SK-N-SH (cell line): ENCODE data around the gene LPIN1. TPM values are rescaled to one million over a fixed set of nuclear protein-coding genes. Genes with fewer than 3 reads are reported as not detected.

ENCODE experiments used
- CTCF ChIA-PET: fragments of 300-600, 350-600 bp; formaldehyde crosslinking; extraction: SDS; loops from one replicate; lab custom pipeline; 2021; lab: Yijun Ruan, JAX
- POLR2A ChIA-PET: fragments of 350-600 bp; sonication (Branson Sonifier 250); formaldehyde crosslinking; extraction: SDS; loops from one replicate; lab custom pipeline; 2020; ENCODE audit warnings: antibody characterized with exemption, inconsistent platforms; lab: Yijun Ruan, JAX
- DNase-seq: peaks from one replicate; pipeline ENCODE4 v3.0.0; 2012
- H2AFZ ChIP-seq: fragments of 200-600 bp; sonication (generic); 2 replicates; pipeline ENCODE4 v1.8.1; 2016; ENCODE audit warnings: antibody characterized with exemption, mild to moderate bottlenecking, low read depth
- H3F3A ChIP-seq: fragments of 200-600 bp; sonication (generic); replicated peaks from 2 replicates; pipeline ENCODE3; 2016; ENCODE audit warnings: antibody characterized with exemption, mild to moderate bottlenecking; ENCODE audit not compliant: insufficient read depth
- H3K27ac ChIP-seq, 2 experiments: fragments of 200-500 bp in 1 of 2; fragments of 200-600 bp in 1 of 2; sonication (Bioruptor generic) in 1 of 2; sonication (generic), shearing (Covaris generic) in 1 of 2; 2 replicates each; pipeline versions ENCODE4 v1.5.1 to v1.6.1; 2014 to 2016; ENCODE audit warnings: low read depth in 2 of 2, inconsistent platforms in 1 of 2, low read length in 1 of 2, mild to moderate bottlenecking in 1 of 2, mixed read lengths in 1 of 2
- H3K27me3 ChIP-seq: fragments of 200-600 bp; sonication (generic), shearing (Covaris generic); 2 replicates; pipeline ENCODE4 v1.6.1; 2016; ENCODE audit warnings: mixed run types; ENCODE audit not compliant: insufficient read depth
- H3K36me3 ChIP-seq, 2 experiments: fragments of 200-500 bp in 1 of 2; fragments of 200-600 bp in 1 of 2; sonication (Bioruptor generic) in 1 of 2; sonication (generic) in 1 of 2; replicated peaks in 1 of 2; 2 replicates each; pipeline versions ENCODE3 to v1.5.1; 2014 to 2016; ENCODE audit warnings: low read length in 1 of 2, mild to moderate bottlenecking in 1 of 2; ENCODE audit not compliant: insufficient read depth in 2 of 2, control insufficient read depth in 1 of 2
- H3K4me1 ChIP-seq, 2 experiments: fragments of 200-500 bp in 1 of 2; fragments of 200-600 bp in 1 of 2; sonication (Bioruptor generic) in 1 of 2; sonication (generic), shearing (Covaris generic) in 1 of 2; 2 replicates each; pipeline versions ENCODE4 v1.5.1 to v1.6.1; 2014 to 2016; ENCODE audit warnings: low read depth in 1 of 2, low read length in 1 of 2, mixed run types in 1 of 2; ENCODE audit not compliant: insufficient read depth in 2 of 2, control insufficient read depth in 1 of 2
- H3K4me2 ChIP-seq: fragments of 200-600 bp; sonication (generic), shearing (Covaris generic); 2 replicates; pipeline ENCODE4 v1.6.1; 2017; ENCODE audit warnings: mixed run types
- H3K4me3 ChIP-seq, 2 experiments: fragments of 200-500 bp in 1 of 2; fragments of 200-600 bp in 1 of 2; sonication (Bioruptor generic) in 1 of 2; sonication (generic), shearing (Covaris generic) in 1 of 2; 2 replicates each; pipeline versions ENCODE4 v1.5.1 to v1.8.1; 2014 to 2016; ENCODE audit warnings: low read depth in 2 of 2, inconsistent platforms in 1 of 2, low read length in 1 of 2, mild to moderate bottlenecking in 1 of 2, mixed read lengths in 1 of 2, moderate library complexity in 1 of 2
- H3K79me2 ChIP-seq: fragments of 200-600 bp; sonication (generic); 2 replicates; pipeline ENCODE4 v1.8.1; 2017; ENCODE audit warnings: mild to moderate bottlenecking; ENCODE audit not compliant: insufficient read depth
- H3K9ac ChIP-seq: fragments of 200-600 bp; sonication (generic); 2 replicates; pipeline ENCODE4 v1.6.1; 2017; ENCODE audit warnings: mixed run types
- H3K9me2 ChIP-seq: fragments of 200-600 bp; sonication (generic); 2 replicates; pipeline ENCODE4 v1.6.1; 2017; ENCODE audit warnings: mixed run types
- H3K9me3 ChIP-seq: fragments of 200-600 bp; sonication (generic); 2 replicates; pipeline ENCODE4 v1.6.1; 2017; ENCODE audit warnings: mixed run types, mild to moderate bottlenecking, moderate library complexity
- H4K20me1 ChIP-seq: fragments of 200-600 bp; sonication (generic); 2 replicates; pipeline ENCODE4 v1.6.1; 2017; ENCODE audit warnings: mild to moderate bottlenecking, mixed run types; ENCODE audit not compliant: insufficient read depth
- CHD2 ChIP-seq: fragments of 150-350 bp; IDR thresholded peaks from 2 replicates; pipeline ENCODE4 v1.6.1; 2018; ENCODE audit warnings: low read length; ENCODE audit not compliant: partially characterized antibody
- ELF1 ChIP-seq: IDR thresholded peaks from 2 replicates; pipeline ENCODE4 v1.4.0; 2012
- EZH2phosphoT487 ChIP-seq: fragments of 200-600 bp; sonication (generic); IDR thresholded peaks from 2 replicates; pipeline ENCODE4 v1.6.1; 2017; ENCODE audit warnings: low read depth, mixed run types, mild to moderate bottlenecking, antibody characterized with exemption, moderate library complexity, borderline replicate concordance
- FOXJ3 ChIP-seq: sonication (generic); formaldehyde crosslinking; IDR thresholded peaks from 2 replicates; pipeline ENCODE4 v1.5.1; 2020; ENCODE audit warnings: mild to moderate bottlenecking, missing genetic modification reagents
- JUND ChIP-seq: IDR thresholded peaks from 2 replicates; pipeline ENCODE4 v1.4.0; 2012
- MXI1 ChIP-seq: IDR thresholded peaks from 2 replicates; pipeline ENCODE4 v1.6.1; 2012; ENCODE audit warnings: mild to moderate bottlenecking, low read depth, low read length, improper control_type of control experiment
- PBX3 ChIP-seq: IDR thresholded peaks from 2 replicates; pipeline ENCODE4; 2012
- POLR2AphosphoS5 ChIP-seq: IDR thresholded peaks from 2 replicates; pipeline ENCODE4 v1.6.1; 2012; ENCODE audit warnings: low read depth, low read length
- RCOR1 ChIP-seq: fragments of 150-350 bp; IDR thresholded peaks from 2 replicates; pipeline ENCODE4 v1.6.1; 2017; ENCODE audit warnings: antibody characterized with exemption, low read length
- RFX5 ChIP-seq: IDR thresholded peaks from 2 replicates; pipeline ENCODE4 v1.6.1; 2012; ENCODE audit warnings: mild to moderate bottlenecking, improper control_type of control experiment, low read length
- RXRA ChIP-seq: IDR thresholded peaks from 2 replicates; pipeline ENCODE4 v1.4.0; 2012; ENCODE audit warnings: low read depth, mild to moderate bottlenecking, borderline replicate concordance
- SIN3A ChIP-seq: IDR thresholded peaks from 2 replicates; pipeline ENCODE4 v1.6.1; 2012; ENCODE audit warnings: low read depth, mild to moderate bottlenecking, low read length, moderate library complexity, borderline replicate concordance
- SMC3 ChIP-seq: IDR thresholded peaks from 2 replicates; pipeline ENCODE4 v1.6.1; 2012; ENCODE audit warnings: low read depth, low read length, improper control_type of control experiment
- TEAD4 ChIP-seq: IDR thresholded peaks from 2 replicates; pipeline ENCODE4 v1.4.0; 2012; ENCODE audit warnings: mild to moderate bottlenecking, borderline replicate concordance; ENCODE audit not compliant: insufficient read depth
- USF1 ChIP-seq: IDR thresholded peaks from 2 replicates; pipeline ENCODE4 v1.4.0; 2012; ENCODE audit warnings: low read depth, borderline replicate concordance
- USF2 ChIP-seq: fragments of 150-350 bp; IDR thresholded peaks from 2 replicates; pipeline ENCODE4 v1.6.1; 2017; ENCODE audit warnings: antibody characterized with exemption, low read length, low read depth, borderline replicate concordance
- ZBTB33 ChIP-seq: IDR thresholded peaks from 2 replicates; pipeline ENCODE4 v1.4.0; 2012; ENCODE audit warnings: low read depth, borderline replicate concordance
- WGBS: methylation state at CpG from one replicate; pipeline ENCODE4 v1.1.6; 2017; ENCODE audit warnings: low lambda C conversion rate; 5-methylcytosine and 5-hydroxymethylcytosine counted together
- polyA plus RNA-seq, 3 experiments: library from polyadenylated mRNA; depleted of rRNA; stranded (reverse); fragments of >200 nt; gene quantifications; 2 replicates each; pipeline ENCODE4 v1.2.3, GENCODE V29; 2012

LPIN1 gene
- polyA plus RNA-seq, 1 of the 3 experiments (the other 2 are of a cell fraction), result 22.1 TPM

- no peaks in the 10 kb centered on the region for H3K27me3 ChIP-seq
- WGBS, result 96% methylated on average over 14 of the region's 14 CpGs
- no peak overlapping the region for H3K9ac ChIP-seq
- ChIA-PET POLR2A (interaction anchor here (1.4 kb wide), 1 partner anchor 43 kb away, joined by 3 read pairs; no protein-coding TSS in a partner anchor), CTCF (interaction anchor here (1.2 to 8.2 kb wide), 8 partner anchors 12 to 81 kb away, joined by 3 to 80 read pairs (median 10); partner anchors contain the start of gene LPIN1)
- no peak overlapping the region for H3K4me3 ChIP-seq
- no peaks in the 10 kb centered on the region for H3F3A ChIP-seq
- H3K36me3 ChIP-seq, result peaks cover 21 to 32% of the 10 kb centered on the region in 2 experiments
- DNase-seq, result no peak
- no peak overlapping the region for H3K4me2 ChIP-seq
- H4K20me1 ChIP-seq, result no peaks in the 10 kb centered on the region; the same call in 1 of the 2 replicates
- no peak overlapping the region for H2AFZ ChIP-seq
- no peak overlapping the region for H3K27ac ChIP-seq
- no peaks in the 10 kb centered on the region for H3K9me2 ChIP-seq
- peaks cover 0 to 42% of the 10 kb centered on the region in 2 experiments; a peak in 2 of 4 replicates for H3K4me1 ChIP-seq
- no peaks in the 10 kb centered on the region for H3K9me3 ChIP-seq
- H3K79me2 ChIP-seq, result peaks cover 21% of the 10 kb centered on the region; the same call in 1 of the 2 replicates
- TF ChIP-seq PBX3 (no peak), RCOR1 (no peak), TEAD4 (no peak), POLR2AphosphoS5 (no peak), ZBTB33 (no peak), RXRA (no peak), MXI1 (no peak), RFX5 (no peak), SIN3A (no peak), USF1 (no peak), USF2 (no peak), CHD2 (no peak), FOXJ3 (CRISPR knock-in tag) (no peak), ELF1 (no peak), SMC3 (no peak), EZH2phosphoT487 (no peak), JUND (no peak)
These were observed 15.6 kb downstream of the LPIN1 start for GRCh38 chr2:11762031-11762430.
